B cell (primary cell): ENCODE results near the gene ANLN. TPM values are rescaled to one million over a fixed set of nuclear protein-coding genes. Genes with fewer than 3 reads are reported as not detected.

Experiments used
- ATAC-seq: fragments of 200-7000 bp; cut with Tn5 transposase; one replicate; pipeline ENCODE4 v1.10.0; 2021; ENCODE audit warnings: low read depth, mild to moderate bottlenecking, moderate number of reproducible peaks, moderate library complexity
- CTCF ChIA-PET: fragments of 350-600 bp; sonication (Branson Sonifier 250); formaldehyde crosslinking; loops from one replicate; lab custom pipeline; 2021; ENCODE audit warnings: antibody characterized with exemption, inconsistent platforms; lab: Charles Lee
- POLR2A ChIA-PET: fragments of 350-600 bp; sonication (Branson Sonifier 250); formaldehyde crosslinking; loops from one replicate; lab custom pipeline; 2021; ENCODE audit warnings: antibody characterized with exemption; lab: Charles Lee
- DNase-seq: peaks from one replicate; pipeline ENCODE4 v3.0.0; 2013
- H2AFZ ChIP-seq: 2 replicates; pipeline ENCODE4 v1.6.1; 2012; ENCODE audit warnings: mild to moderate bottlenecking, low read depth, low read length; ENCODE audit not compliant: insufficient read depth, poor library complexity, severe bottlenecking
- H3K27ac ChIP-seq, 2 donors: 1 replicate in 1 of 2; 2 replicates in 1 of 2; pipeline ENCODE4 v1.5.1; 2012 to 2013; ENCODE audit warnings: low read length in 2 of 2, mild to moderate bottlenecking in 2 of 2, moderate library complexity in 1 of 2
- H3K27me3 ChIP-seq, 4 experiments: fragments of 200-600 bp in 1 of 4; sonication (generic) in 1 of 4; replicated peaks in 1 of 4; 1 replicate in 2 of 4; 2 replicates in 2 of 4; pipeline versions ENCODE4 v1.6.1 to v1.7.0; 2013 to 2016; ENCODE audit warnings: low read length in 3 of 4, mild to moderate bottlenecking in 2 of 4, mixed read lengths in 1 of 4, moderate library complexity in 1 of 4; ENCODE audit not compliant: insufficient read depth in 4 of 4, control insufficient read depth in 3 of 4; ENCODE audit errors: control extremely low read depth in 1 of 4
- H3K36me3 ChIP-seq, 2 experiments: replicated peaks in 1 of 2; 1 replicate in 1 of 2; 2 replicates in 1 of 2; pipeline versions ENCODE4 v1.6.1 to v1.7.1; 2013; ENCODE audit warnings: low read length in 1 of 2; ENCODE audit not compliant: insufficient read depth in 2 of 2, control insufficient read depth in 1 of 2; ENCODE audit errors: control extremely low read depth in 1 of 2, extremely low read depth in 1 of 2
- H3K4me1 ChIP-seq, 2 donors: fragments of 200-600 bp in 1 of 2; sonication (generic) in 1 of 2; 1 replicate in 1 of 2; 2 replicates in 1 of 2; pipeline versions ENCODE4 v1.5.1 to v1.6.1; 2013 to 2017; ENCODE audit warnings: low read length in 2 of 2; ENCODE audit not compliant: control insufficient read depth in 2 of 2, insufficient read depth in 2 of 2
- H3K4me2 ChIP-seq: replicated peaks from 2 replicates; pipeline ENCODE3; 2012; ENCODE audit warnings: mild to moderate bottlenecking, low read depth, low read length; ENCODE audit not compliant: poor library complexity, severe bottlenecking
- H3K4me3 ChIP-seq, 5 experiments: fragments of 200-600 bp in 1 of 5; sonication (generic) in 1 of 5; 1 replicate in 3 of 5; 2 replicates in 2 of 5; pipeline versions ENCODE4 v1.5.1 to v1.7.0; 2011 to 2016; ENCODE audit warnings: low read length in 4 of 5, mild to moderate bottlenecking in 4 of 5, low read depth in 2 of 5, control low read depth in 1 of 5, moderate library complexity in 1 of 5; ENCODE audit not compliant: insufficient read depth in 1 of 5; ENCODE audit errors: control extremely low read depth in 1 of 5, extremely low read depth in 1 of 5
- H3K79me2 ChIP-seq: fragments of 200-600 bp; sonication (generic); one replicate; pipeline ENCODE4 v1.6.0; 2016; ENCODE audit warnings: low read length; ENCODE audit not compliant: control insufficient read depth, insufficient read depth
- H3K9ac ChIP-seq: fragments of 200-600 bp; sonication (generic); 2 replicates; pipeline ENCODE4 v1.6.1; 2017; ENCODE audit warnings: mild to moderate bottlenecking, low read length, moderate library complexity
- H3K9me3 ChIP-seq, 3 donors: one replicate each; pipeline versions ENCODE4 v1.6.1 to v1.7.1; 2013; ENCODE audit warnings: low read length in 2 of 3; ENCODE audit not compliant: control insufficient read depth in 2 of 3, insufficient read depth in 1 of 3; ENCODE audit errors: control extremely low read depth in 1 of 3
- H4K20me1 ChIP-seq: 2 replicates; pipeline ENCODE4 v1.6.0; 2012; ENCODE audit warnings: mild to moderate bottlenecking, low read length; ENCODE audit not compliant: insufficient read depth, control insufficient read depth, poor library complexity, severe bottlenecking
- H3K27ac Mint-ChIP-seq: one replicate; pipeline ENCODE4 v1.8.0; 2021; ENCODE audit warnings: mixed read lengths
- H3K27me3 Mint-ChIP-seq: one replicate; pipeline ENCODE4 v1.8.0; 2021; ENCODE audit warnings: mixed read lengths
- H3K4me1 Mint-ChIP-seq: one replicate; pipeline ENCODE4 v1.8.0; 2021; ENCODE audit warnings: mixed read lengths
- H3K4me3 Mint-ChIP-seq: one replicate; pipeline ENCODE4 v1.8.0; 2021; ENCODE audit warnings: mixed read lengths
- H3K9me3 Mint-ChIP-seq: one replicate; pipeline ENCODE4 v1.8.0; 2022; ENCODE audit warnings: mixed read lengths; ENCODE audit not compliant: insufficient read depth
- CTCF ChIP-seq: fragments of 200-600 bp; IDR thresholded peaks from one replicate; pipeline ENCODE4 v1.8.0; 2022; ENCODE audit warnings: antibody characterized with exemption, mild to moderate bottlenecking
- EZH2 ChIP-seq: IDR thresholded peaks from 2 replicates; pipeline ENCODE4 v1.6.1; 2012; ENCODE audit warnings: borderline replicate concordance, low read depth, mild to moderate bottlenecking, moderate library complexity, low read length; ENCODE audit not compliant: insufficient read depth, poor library complexity, severe bottlenecking
- WGBS: methylation state at CpG from one replicate; pipeline ENCODE4 v1.1.5; 2013; ENCODE audit warnings: missing lambda C conversion rate; ENCODE audit not compliant: insufficient coverage; 5-methylcytosine and 5-hydroxymethylcytosine counted together
- intact Hi-C: fragments of 100-400 bp; cut with micrococcal nuclease; formaldehyde crosslinking; loops from one replicate; pipeline ENCODE4 v1.10.0; 2022
- polyA plus RNA-seq: library from polyadenylated mRNA; depleted of rRNA; stranded (reverse); fragments of >200 nt; gene quantifications from 2 replicates; pipeline ENCODE4 v1.2.3, GENCODE V29; 2012
- total RNA-seq, 2 donors: library from RNA; stranded (reverse); fragments of 120-200 nt in 1 of 2; gene quantifications; 1 replicate in 1 of 2; 2 replicates in 1 of 2; pipeline versions ENCODE4 v1.2.3 to v1.2.4, GENCODE V29; 2013 to 2022

ANLN gene
- total and polyA plus RNA-seq, 2 donors (not counting 1 experiment from before 2014, with no cell fraction given) = 0.19 to 0.32 TPM

- Histone ChIP-seq H3K9ac (no peak overlapping the region), H3K36me3 (no peaks in the 10 kb centered on the region), H3K4me1 (no peaks in the 10 kb centered on the region), H2AFZ (no peak overlapping the region), H3K27me3 (no peaks in the 10 kb centered on the region), H3K4me3 (no peak overlapping the region), H3K4me2 (no peak overlapping the region), H4K20me1 (no peaks in the 10 kb centered on the region), H3K79me2 (no peaks in the 10 kb centered on the region), H3K9me3 (no peaks in the 10 kb centered on the region), H3K27ac (no peak overlapping the region)
- intact Hi-C loops = no loop called here
- Mint-ChIP-seq H3K4me1 (no peaks in the 10 kb centered on the region), H3K9me3 (no peaks in the 10 kb centered on the region), H3K27ac (no peak overlapping the region), H3K4me3 (no peak overlapping the region), H3K27me3 (no peaks in the 10 kb centered on the region)
- CTCF ChIA-PET = interaction anchor here (0.6 to 1.0 kb wide), 2 partner anchors 15 to 58 kb away, joined by 3 read pairs; no protein-coding TSS in a partner anchor
- 100% methylated on average over 3 of the region's 4 CpGs for WGBS
- POLR2A ChIA-PET = no interaction called here
- TF ChIP-seq CTCF = no peak
- DNase-seq (no peak), ATAC-seq (no peak)
These were observed 48.5 kb downstream of the ANLN start for GRCh38 chr7:36438211-36438610.

- ATAC-seq (no peak), DNase-seq (no peak)
- H3K27ac ChIP-seq = no peak overlapping the region
- no peaks in the 10 kb centered on the region for H3K9me3 ChIP-seq
- H3K27me3 ChIP-seq = no peaks in the 10 kb centered on the region
- no peak overlapping the region for H3K9ac ChIP-seq
- 100% methylated on average over 2 of the region's 2 CpGs for WGBS
- Mint-ChIP-seq H3K27me3 (no peaks in the 10 kb centered on the region), H3K4me1 (no peaks in the 10 kb centered on the region), H3K4me3 (no peak overlapping the region), H3K27ac (no peak overlapping the region), H3K9me3 (no peaks in the 10 kb centered on the region)
- no peak for TF ChIP-seq CTCF
- TF ChIP-seq EZH2 = no peak
- H3K36me3 ChIP-seq = no peaks in the 10 kb centered on the region
- no peaks in the 10 kb centered on the region for H3K79me2 ChIP-seq
- no peak overlapping the region for H3K4me3 ChIP-seq
- no peak overlapping the region for H2AFZ ChIP-seq
- intact Hi-C loops = no loop called here
- no peaks in the 10 kb centered on the region for H4K20me1 ChIP-seq
- H3K4me1 ChIP-seq = no peaks in the 10 kb centered on the region
- POLR2A ChIA-PET = no interaction called here
- H3K4me2 ChIP-seq = no peak overlapping the region
- CTCF ChIA-PET = interaction anchor here (2.6 to 4.7 kb wide), 3 partner anchors 743 to 762 kb away, joined by 7 to 66 read pairs (median 20); no protein-coding TSS in a partner anchor
These were observed 50.0 kb downstream of the ANLN start for GRCh38 chr7:36439624-36440023.
